ENCODE results near the gene CTAGE9.
"Not testable (repeated sequence)": the region's sequence is repeated elsewhere in the genome, so short reads cannot be mapped to it uniquely, and the experiment has no call there.

CTAGE9 gene

DNA sequence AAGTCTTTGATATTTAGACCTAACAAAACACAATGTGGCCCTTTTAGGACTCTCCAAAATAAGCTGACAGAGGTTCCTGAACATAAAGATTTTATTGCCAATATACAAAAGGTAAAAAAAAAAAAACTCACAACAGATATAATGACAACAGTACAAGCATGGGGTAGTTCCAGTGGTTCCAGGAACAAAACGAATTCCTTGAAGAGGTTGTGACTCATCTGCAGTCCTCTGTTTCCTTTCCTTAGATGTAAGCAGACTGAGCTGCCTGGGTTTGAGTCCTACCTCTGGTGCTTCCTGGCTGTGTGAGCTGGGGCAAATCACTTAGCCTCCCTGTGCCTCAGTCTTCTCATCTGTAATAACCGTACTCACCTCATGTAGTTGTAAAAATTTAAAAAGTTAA lies 13.3 kb upstream of the CTAGE9 start:
- no peak overlapping the region for H2AFZ ChIP-seq (ENCODE audit: low read depth, low read length, severe bottlenecking)
- peaks cover 4% of the 10 kb centered on the region; the same call in 1 of the 2 replicates for H3F3A ChIP-seq (ENCODE audit: insufficient read depth)
- H4K20me1 ChIP-seq (ENCODE audit: low read depth, low read length): no peaks in the 10 kb centered on the region
- no peak overlapping the region for H3K27ac ChIP-seq (ENCODE audit: low read depth, low read length)
- H3K79me2 ChIP-seq (ENCODE audit: insufficient read depth, low read length): no peaks in the 10 kb centered on the region
- peaks cover 40% of the 10 kb centered on the region for H3K36me3 ChIP-seq (ENCODE audit: low read length)
- no peak overlapping the region for H3K4me2 ChIP-seq (ENCODE audit: low read depth, low read length, poor library complexity, severe bottlenecking)
- no peak overlapping the region for H3K4me3 ChIP-seq (ENCODE audit: insufficient read depth, low read length, poor library complexity, severe bottlenecking)
- H3K9ac ChIP-seq (ENCODE audit: low read length): no peak overlapping the region
- no peaks in the 10 kb centered on the region for H3K9me3 ChIP-seq (ENCODE audit: insufficient read depth, low read length)
- no peaks in the 10 kb centered on the region for H3K9me2 ChIP-seq (replicated peaks; ENCODE audit: insufficient read depth, low read length)
- no peak for TF ChIP-seq EZH2phosphoT487 (conservative IDR thresholded peaks at IDR 0.05; ENCODE audit: low read length)
- TF ChIP-seq, protein P1, sequence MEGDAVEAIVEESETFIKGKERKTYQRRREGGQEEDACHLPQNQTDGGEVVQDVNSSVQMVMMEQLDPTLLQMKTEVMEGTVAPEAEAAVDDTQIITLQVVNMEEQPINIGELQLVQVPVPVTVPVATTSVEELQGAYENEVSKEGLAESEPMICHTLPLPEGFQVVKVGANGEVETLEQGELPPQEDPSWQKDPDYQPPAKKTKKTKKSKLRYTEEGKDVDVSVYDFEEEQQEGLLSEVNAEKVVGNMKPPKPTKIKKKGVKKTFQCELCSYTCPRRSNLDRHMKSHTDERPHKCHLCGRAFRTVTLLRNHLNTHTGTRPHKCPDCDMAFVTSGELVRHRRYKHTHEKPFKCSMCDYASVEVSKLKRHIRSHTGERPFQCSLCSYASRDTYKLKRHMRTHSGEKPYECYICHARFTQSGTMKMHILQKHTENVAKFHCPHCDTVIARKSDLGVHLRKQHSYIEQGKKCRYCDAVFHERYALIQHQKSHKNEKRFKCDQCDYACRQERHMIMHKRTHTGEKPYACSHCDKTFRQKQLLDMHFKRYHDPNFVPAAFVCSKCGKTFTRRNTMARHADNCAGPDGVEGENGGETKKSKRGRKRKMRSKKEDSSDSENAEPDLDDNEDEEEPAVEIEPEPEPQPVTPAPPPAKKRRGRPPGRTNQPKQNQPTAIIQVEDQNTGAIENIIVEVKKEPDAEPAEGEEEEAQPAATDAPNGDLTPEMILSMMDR (IDR thresholded peaks at IDR 0.05; ENCODE audit: insufficient read depth, low read length, poor library complexity, severe bottlenecking): no peak
- H3K27me3 ChIP-seq (ENCODE audit: low read length): no peaks in the 10 kb centered on the region

DNA sequence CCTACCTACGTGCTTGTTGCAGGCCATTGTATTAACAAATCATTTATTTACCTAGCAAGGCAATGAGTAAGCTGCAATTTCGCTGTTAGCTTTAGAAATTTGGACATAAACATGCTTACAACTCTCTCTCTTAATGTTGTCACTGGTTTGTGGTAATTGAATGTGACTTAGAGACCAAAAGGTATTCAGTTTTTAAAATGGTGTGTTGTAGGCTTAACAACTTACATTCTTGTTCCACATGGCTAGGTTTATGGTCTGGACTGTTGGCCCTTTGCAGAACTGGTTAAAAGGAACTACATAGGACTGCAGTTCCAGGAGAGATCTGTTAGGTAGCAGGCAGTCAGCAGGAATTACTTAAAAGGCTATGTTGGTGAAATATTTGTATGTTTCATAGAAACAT lies 10.3 kb upstream of the CTAGE9 start:
- no peak overlapping the region for H3K4me2 ChIP-seq (ENCODE audit: low read depth, low read length, poor library complexity, severe bottlenecking)
- H3K9me2 ChIP-seq (replicated peaks; ENCODE audit: insufficient read depth, low read length): no peaks in the 10 kb centered on the region
- H3K36me3 ChIP-seq (ENCODE audit: low read length): peaks cover 32% of the 10 kb centered on the region
- no peak overlapping the region for H3K4me3 ChIP-seq (ENCODE audit: insufficient read depth, low read length, poor library complexity, severe bottlenecking)
- H3K79me2 ChIP-seq (ENCODE audit: insufficient read depth, low read length): no peaks in the 10 kb centered on the region
- no peak overlapping the region for H3K27ac ChIP-seq (ENCODE audit: low read depth, low read length)
- H3K27me3 ChIP-seq (ENCODE audit: low read length): no peaks in the 10 kb centered on the region
- H3K9me3 ChIP-seq (ENCODE audit: insufficient read depth, low read length): no peaks in the 10 kb centered on the region
- no peak overlapping the region for H2AFZ ChIP-seq (ENCODE audit: low read depth, low read length, severe bottlenecking)
- no peak overlapping the region for H3K9ac ChIP-seq (ENCODE audit: low read length)
- TF ChIP-seq EZH2phosphoT487 (conservative IDR thresholded peaks at IDR 0.05; ENCODE audit: low read length): no peak
- TF ChIP-seq, protein P1 (IDR thresholded peaks at IDR 0.05; ENCODE audit: insufficient read depth, low read length, poor library complexity, severe bottlenecking): no peak
- no peaks in the 10 kb centered on the region for H4K20me1 ChIP-seq (ENCODE audit: low read depth, low read length)
- 0 out of 2 replicates have a peak, but pooled peaks cover 4% of the 10 kb centered on the region for H3F3A ChIP-seq (ENCODE audit: insufficient read depth)

- H3K36me3 ChIP-seq (ENCODE audit: low read length): peaks cover 12% of the 10 kb centered on the region
- H2AFZ ChIP-seq (ENCODE audit: low read depth, low read length, severe bottlenecking): no peak overlapping the region
- H3K9ac ChIP-seq (ENCODE audit: low read length): no peak overlapping the region
- H3K27ac ChIP-seq (ENCODE audit: low read depth, low read length): no peak overlapping the region
- no peak overlapping the region for H3K4me3 ChIP-seq (ENCODE audit: insufficient read depth, low read length, poor library complexity, severe bottlenecking)
- 0 out of 2 replicates have a peak, but pooled peaks cover 4% of the 10 kb centered on the region for H3F3A ChIP-seq (ENCODE audit: insufficient read depth)
- TF ChIP-seq, protein P1 (IDR thresholded peaks at IDR 0.05; ENCODE audit: insufficient read depth, low read length, poor library complexity, severe bottlenecking): no peak
- no peak for TF ChIP-seq EZH2phosphoT487 (conservative IDR thresholded peaks at IDR 0.05; ENCODE audit: low read length)
- no peaks in the 10 kb centered on the region for H3K27me3 ChIP-seq (ENCODE audit: low read length)
- H3K4me2 ChIP-seq (ENCODE audit: low read depth, low read length, poor library complexity, severe bottlenecking): no peak overlapping the region
- H3K79me2 ChIP-seq (ENCODE audit: insufficient read depth, low read length): no peaks in the 10 kb centered on the region
- H3K9me2 ChIP-seq (replicated peaks; ENCODE audit: insufficient read depth, low read length): no peaks in the 10 kb centered on the region
- H3K9me3 ChIP-seq (ENCODE audit: insufficient read depth, low read length): no peaks in the 10 kb centered on the region
- no peaks in the 10 kb centered on the region for H4K20me1 ChIP-seq (ENCODE audit: low read depth, low read length)
Measured at GRCh38 chr6:131717836-131718542, 7.2 kb upstream of the CTAGE9 start.

DNA sequence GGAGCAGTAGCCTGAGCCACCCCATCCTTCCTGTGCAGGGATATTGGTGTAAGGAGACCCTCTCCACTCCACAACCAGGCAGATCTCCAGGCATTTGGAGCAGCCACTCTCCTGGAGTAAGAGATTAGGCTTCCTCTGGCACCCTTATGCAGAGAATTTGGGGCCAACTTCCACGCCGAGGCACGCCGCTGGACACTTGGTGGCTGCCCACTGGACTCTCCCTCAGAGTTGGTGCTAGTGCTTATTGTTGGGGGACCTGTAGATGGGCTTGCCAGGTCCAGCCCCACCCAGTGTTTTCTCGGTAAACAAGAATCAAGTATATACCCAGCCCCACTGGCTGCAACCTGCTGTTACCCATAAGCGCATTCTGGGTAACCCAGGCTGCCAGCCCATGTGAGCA lies 4.8 kb upstream of the CTAGE9 start:
- not testable (repeated sequence) for H3K9ac ChIP-seq (ENCODE audit: low read length); H3K27ac ChIP-seq (ENCODE audit: low read depth, low read length); H3K9me3 ChIP-seq (ENCODE audit: insufficient read depth, low read length); H3K9me2 ChIP-seq (replicated peaks; ENCODE audit: insufficient read depth, low read length); H3K4me2 ChIP-seq (ENCODE audit: low read depth, low read length, poor library complexity, severe bottlenecking); H3K79me2 ChIP-seq (ENCODE audit: insufficient read depth, low read length); H3K4me3 ChIP-seq (ENCODE audit: insufficient read depth, low read length, poor library complexity, severe bottlenecking); H3F3A ChIP-seq (ENCODE audit: insufficient read depth); H4K20me1 ChIP-seq (ENCODE audit: low read depth, low read length); H2AFZ ChIP-seq (ENCODE audit: low read depth, low read length, severe bottlenecking); H3K36me3 ChIP-seq (ENCODE audit: low read length); H3K27me3 ChIP-seq (ENCODE audit: low read length)

DNA sequence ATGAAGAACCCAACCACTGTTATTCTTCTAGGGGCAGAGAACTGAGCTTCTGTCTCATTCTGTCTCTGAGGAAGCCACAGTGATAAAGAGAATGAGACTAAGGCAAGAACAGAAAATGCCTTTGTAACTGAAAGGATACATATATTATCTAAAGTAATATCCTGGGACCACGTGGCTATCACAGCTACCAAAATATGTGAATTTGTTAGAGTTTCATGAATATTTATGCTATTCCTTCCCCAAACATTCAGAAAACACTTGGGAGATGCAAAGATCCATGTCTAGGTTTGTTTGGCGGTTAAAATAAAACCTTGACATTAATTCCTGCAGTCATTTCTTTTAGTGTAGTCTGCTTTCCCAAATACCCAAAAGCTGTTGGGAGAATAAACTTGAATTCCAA lies 6.9 kb downstream of the CTAGE9 start:
- not testable (repeated sequence) for H3K36me3 ChIP-seq (ENCODE audit: low read length); H3K27ac ChIP-seq (ENCODE audit: low read depth, low read length); H3K9me2 ChIP-seq (replicated peaks; ENCODE audit: insufficient read depth, low read length); H3F3A ChIP-seq (ENCODE audit: insufficient read depth); H3K79me2 ChIP-seq (ENCODE audit: insufficient read depth, low read length); H3K27me3 ChIP-seq (ENCODE audit: low read length); H4K20me1 ChIP-seq (ENCODE audit: low read depth, low read length); H3K4me2 ChIP-seq (ENCODE audit: low read depth, low read length, poor library complexity, severe bottlenecking); H3K4me3 ChIP-seq (ENCODE audit: insufficient read depth, low read length, poor library complexity, severe bottlenecking); H2AFZ ChIP-seq (ENCODE audit: low read depth, low read length, severe bottlenecking); H3K9ac ChIP-seq (ENCODE audit: low read length); H3K9me3 ChIP-seq (ENCODE audit: insufficient read depth, low read length)

GRCh38 chr6:131700851-131701250 lies 10.0 kb downstream of the CTAGE9 start:
- H3K9ac ChIP-seq (ENCODE audit: low read length); H4K20me1 ChIP-seq (ENCODE audit: low read depth, low read length); H3K4me2 ChIP-seq (ENCODE audit: low read depth, low read length, poor library complexity, severe bottlenecking); H3K36me3 ChIP-seq (ENCODE audit: low read length); H3K27me3 ChIP-seq (ENCODE audit: low read length); H3K4me3 ChIP-seq (ENCODE audit: insufficient read depth, low read length, poor library complexity, severe bottlenecking); H3K79me2 ChIP-seq (ENCODE audit: insufficient read depth, low read length); H3K9me2 ChIP-seq (replicated peaks; ENCODE audit: insufficient read depth, low read length); H3F3A ChIP-seq (ENCODE audit: insufficient read depth); H2AFZ ChIP-seq (ENCODE audit: low read depth, low read length, severe bottlenecking); H3K27ac ChIP-seq (ENCODE audit: low read depth, low read length); H3K9me3 ChIP-seq (ENCODE audit: insufficient read depth, low read length): not testable (repeated sequence)
